K562 (cell line): ENCODE results near the gene SCUBE1. TPM values are rescaled to one million over a fixed set of nuclear protein-coding genes. Genes with fewer than 3 reads are reported as not detected.

ENCODE experiments used
- AFF1 ChIP-seq, 2 experiments: fragments of 450-650 bp; IDR thresholded peaks; 2 replicates each; pipeline ENCODE4 v1.6.1; 2018; ENCODE audit warnings: mild to moderate bottlenecking in 2 of 2, low read depth in 1 of 2; ENCODE audit not compliant: partially characterized antibody in 2 of 2
- ARID2 ChIP-seq: fragments of 450-650 bp; IDR thresholded peaks from 2 replicates; pipeline ENCODE4 v1.6.1; 2017; ENCODE audit warnings: antibody characterized with exemption, mild to moderate bottlenecking
- GMEB1 ChIP-seq: fragments of 250-450 bp; sonication (Bioruptor Pico); IDR thresholded peaks from 2 replicates; pipeline ENCODE4 v1.4.0; 2020; ENCODE audit warnings: mild to moderate bottlenecking
- HCFC1 ChIP-seq: IDR thresholded peaks from 2 replicates; pipeline ENCODE4 v1.6.1; 2012; ENCODE audit warnings: low read depth, low read length, improper control_type of control experiment
- HDGF ChIP-seq: fragments of 450-650 bp; IDR thresholded peaks from 2 replicates; pipeline ENCODE4 v1.6.1; 2016
- KLF6 ChIP-seq: fragments of 250-450 bp; sonication (Bioruptor Pico); IDR thresholded peaks from 2 replicates; pipeline ENCODE4 v1.4.0; 2020; ENCODE audit warnings: mild to moderate bottlenecking, moderate library complexity, borderline replicate concordance
- MLLT1 ChIP-seq, 2 experiments: fragments of 450-650 bp; IDR thresholded peaks; 2 replicates each; pipeline ENCODE4 v1.6.1; 2016
- PRPF4 ChIP-seq: fragments of 200-400 bp; formaldehyde crosslinking; IDR thresholded peaks from one replicate; pipeline ENCODE4 v1.6.1; 2017; ENCODE audit warnings: low read length, low read depth, mild to moderate bottlenecking; ENCODE audit not compliant: insufficient read depth, poor library complexity, severe bottlenecking
- RBFOX2 ChIP-seq: fragments of 200-400 bp; formaldehyde crosslinking; IDR thresholded peaks from 2 replicates; pipeline ENCODE4 v1.6.1; 2017; ENCODE audit warnings: low read depth, mild to moderate bottlenecking, low read length, moderate library complexity
- RBM39 ChIP-seq: fragments of 200-400 bp; formaldehyde crosslinking; optimal IDR thresholded peaks from 2 replicates; pipeline ENCODE3; 2018; ENCODE audit warnings: low read depth, low read length
- SMAD4 ChIP-seq: fragments of 250-450 bp; sonication (Bioruptor Pico); conservative IDR thresholded peaks from 2 replicates; pipeline ENCODE4 v1.8.0; 2021; ENCODE audit warnings: inconsistent platforms, mild to moderate bottlenecking, moderate library complexity
- THRAP3 ChIP-seq: fragments of 450-650 bp; IDR thresholded peaks from 2 replicates; pipeline ENCODE4 v1.6.1; 2016; ENCODE audit warnings: mild to moderate bottlenecking, inconsistent platforms, borderline replicate concordance
- ZC3H4 ChIP-seq: sonication (generic); formaldehyde crosslinking; IDR thresholded peaks from 2 replicates; pipeline ENCODE4 v1.9.0; 2021; ENCODE audit warnings: missing genetic modification reagents, borderline replicate concordance
- polyA plus RNA-seq, 8 experiments: library from polyadenylated mRNA; depleted of rRNA in 4 of 8; stranded (reverse) in 5 of 8; unstranded in 3 of 8; fragments of >200 nt; fragmentation: Nextera tagmentation in 2 of 8; fragmentation: Illumina TruSeq in 1 of 8; extraction: Ambion mirVana in 2 of 8; extraction: Trizol in 1 of 8; gene quantifications; 2 replicates each; pipeline versions ENCODE4 v1.2.1 to v1.2.3, GENCODE V29; 2011 to 2014; ENCODE audit warnings: inconsistent platforms in 1 of 8, missing spikeins in 1 of 8
- total RNA-seq, 7 experiments: library from RNA; depleted of rRNA in 6 of 7; stranded (reverse); fragments of >200 nt in 6 of 7; fragmentation: Illumina TruSeq in 2 of 7; extraction: Trizol in 2 of 7; gene quantifications; 2 replicates each; pipeline versions ENCODE4 v1.2.1 to v1.2.3, GENCODE V29; 2011 to 2021; ENCODE audit warnings: low replicate concordance in 1 of 7
- TF ChIP-seq, protein P1 (sequence below), 2 experiments: fragments of 450-650 bp in 1 of 2; sonication (generic) in 1 of 2; formaldehyde crosslinking in 1 of 2; IDR thresholded peaks in 1 of 2; conservative IDR thresholded peaks in 1 of 2; 2 replicates each; pipeline versions ENCODE4 v1.6.1 to v1.8.1; 2016 to 2023; ENCODE audit warnings: mild to moderate bottlenecking in 2 of 2, moderate library complexity in 2 of 2, inconsistent platforms in 1 of 2, missing genetic modification reagents in 1 of 2
- TF ChIP-seq, protein P2 (sequence below): fragments of 250-450 bp; sonication (Bioruptor Pico); IDR thresholded peaks from 2 replicates; pipeline ENCODE4 v1.4.0; 2020; ENCODE audit warnings: borderline replicate concordance

The SCUBE1 gene
- total and polyA plus RNA-seq, 9 of the 15 experiments (the other 6 are each of a cell fraction or from before 2014, with no cell fraction given): 0.03 to 0.47 (median 0.29) TPM; not detected in 6

- TF ChIP-seq, protein P1, sequence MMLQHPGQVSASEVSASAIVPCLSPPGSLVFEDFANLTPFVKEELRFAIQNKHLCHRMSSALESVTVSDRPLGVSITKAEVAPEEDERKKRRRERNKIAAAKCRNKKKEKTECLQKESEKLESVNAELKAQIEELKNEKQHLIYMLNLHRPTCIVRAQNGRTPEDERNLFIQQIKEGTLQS (IDR thresholded peaks at IDR 0.05): no peak
- TF ChIP-seq, protein P1 (CRISPR knock-in tag; conservative IDR thresholded peaks at IDR 0.05): no peak
- TF ChIP-seq MLLT1 (IDR thresholded peaks at IDR 0.05) (no peak), ARID2 (no peak), RBM39 (no peak), HCFC1 (no peak), HDGF (no peak), ZC3H4 (CRISPR knock-in tag) (no peak), GMEB1 (no peak), SMAD4 (CRISPR knock-in tag) (no peak), RBFOX2 (no peak), AFF1 (IDR thresholded peaks at IDR 0.05; ENCODE audit: low read depth in 1 of 2, partially characterized antibody in 2 of 2) (no peak), KLF6 (CRISPR knock-in tag) (no peak), THRAP3 (no peak), PRPF4 (no peak)
- TF ChIP-seq, protein P2, sequence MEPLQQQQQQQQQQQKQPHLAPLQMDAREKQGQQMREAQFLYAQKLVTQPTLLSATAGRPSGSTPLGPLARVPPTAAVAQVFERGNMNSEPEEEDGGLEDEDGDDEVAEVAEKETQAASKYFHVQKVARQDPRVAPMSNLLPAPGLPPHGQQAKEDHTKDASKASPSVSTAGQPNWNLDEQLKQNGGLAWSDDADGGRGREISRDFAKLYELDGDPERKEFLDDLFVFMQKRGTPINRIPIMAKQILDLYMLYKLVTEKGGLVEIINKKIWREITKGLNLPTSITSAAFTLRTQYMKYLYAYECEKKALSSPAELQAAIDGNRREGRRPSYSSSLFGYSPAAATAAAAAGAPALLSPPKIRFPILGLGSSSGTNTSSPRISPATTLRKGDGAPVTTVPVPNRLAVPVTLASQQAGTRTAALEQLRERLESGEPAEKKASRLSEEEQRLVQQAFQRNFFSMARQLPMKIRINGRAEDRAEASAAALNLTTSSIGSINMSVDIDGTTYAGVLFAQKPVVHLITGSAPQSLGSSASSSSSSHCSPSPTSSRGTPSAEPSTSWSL (CRISPR knock-in tag): no peak
Measured at GRCh38 chr22:43326331-43327156, 16.6 kb downstream of the SCUBE1 start (continued).
